HG02884 (cell line): ENCODE measurements around the gene DDT.
"Not testable (repeated sequence)": the region's sequence is repeated elsewhere in the genome, so short reads cannot be mapped to it uniquely, and the experiment has no call there.

Source experiments
- ATAC-seq: cut with Tn5 transposase; IDR thresholded peaks from one replicate; pipeline ENCODE4 v1.9.1; 2021; ENCODE audit warnings: mild to moderate bottlenecking, moderate library complexity; ENCODE audit not compliant: unreplicated experiment

DDT gene

GRCh38 chr22:23993080-23993479, 18.8 kb upstream of the DDT start:
- not testable (repeated sequence) for ATAC-seq

- not testable (repeated sequence) for ATAC-seq
Measured at GRCh38 chr22:23989583-23990244, 15.5 kb upstream of the DDT start.

- not testable (repeated sequence) for ATAC-seq
Measured at GRCh38 chr22:23986538-23987178, 12.4 kb upstream of the DDT start.

- not testable (repeated sequence) for ATAC-seq
Measured at GRCh38 chr22:23986089-23986488, 11.8 kb upstream of the DDT start.

- ATAC-seq = no peak
Measured at GRCh38 chr22:23984430-23984829, 10.2 kb upstream of the DDT start.

- not testable (repeated sequence) for ATAC-seq
Measured at GRCh38 chr22:23980567-23980966, 6.3 kb upstream of the DDT start.

- ATAC-seq = not testable (repeated sequence)
Measured at GRCh38 chr22:23979557-23980240, 5.5 kb upstream of the DDT start, which contains the start of gene GSTT2. Gene GSTT2, plus strand, starts transcription at chr22:23980134.

- not testable (repeated sequence) for ATAC-seq
Measured at GRCh38 chr22:23977304-23977703, 3.1 kb upstream of the DDT start.

- ATAC-seq = not testable (repeated sequence)
Measured at GRCh38 chr22:23974836-23975352, 653 bp upstream of the DDT start.

GRCh38 chr22:23971927-23972326, 2.3 kb downstream of the DDT start:
- ATAC-seq = not testable (repeated sequence)

- no peak for ATAC-seq
Measured at GRCh38 chr22:23970816-23971486, 3.3 kb downstream of the DDT start.

GRCh38 chr22:23970201-23970641, 4.0 kb downstream of the DDT start:
- ATAC-seq = no peak

- ATAC-seq = no peak
Measured at GRCh38 chr22:23969071-23969470, 5.2 kb downstream of the DDT start.

GRCh38 chr22:23966568-23966967, 7.7 kb downstream of the DDT start, which contains the start of gene DDTL:
Gene DDTL, plus strand, starts transcription at chr22:23966888. Its CDS starts 27 bp downstream, at chr22:23966915.
- peak; percentile 92 for ATAC-seq

GRCh38 chr22:23966094-23966493, 8.1 kb downstream of the DDT start:
- ATAC-seq = not testable (repeated sequence)

- not testable (repeated sequence) for ATAC-seq
Measured at GRCh38 chr22:23961084-23961771, 13.0 kb downstream of the DDT start, which contains the start of gene GSTT2B. Gene GSTT2B, minus strand, starts transcription at chr22:23961195. Its CDS starts 64 bp downstream, at chr22:23961131.

GRCh38 chr22:23956301-23956900, 17.8 kb downstream of the DDT start:
- not testable (repeated sequence) for ATAC-seq

GRCh38 chr22:23955886-23956285, 18.4 kb downstream of the DDT start:
- not testable (repeated sequence) for ATAC-seq

GRCh38 chr22:23954991-23955305, 19.3 kb downstream of the DDT start:
- ATAC-seq = not testable (repeated sequence)
